Measurements from ENCODE around the gene TMEM229B. TPM values are rescaled to one million over a fixed set of nuclear protein-coding genes. Genes with fewer than 3 reads are reported as not detected.
"Not testable (repeated sequence)": the region's sequence is repeated elsewhere in the genome, so short reads cannot be mapped to it uniquely, and the experiment has no call there.

TMEM229B gene
- total and polyA plus RNA-seq, 2 experiments from 2014 or later, result 0.09 TPM

- H3K27me3 ChIP-seq, result no peaks in the 10 kb centered on the region
- H3K4me3 ChIP-seq, result no peak overlapping the region
- no peak for DNase-seq (ENCODE audit: low read depth in 1 of 2, low spot score in 1 of 2)
- H3K9me3 ChIP-seq (ENCODE audit: low read depth), result no peaks in the 10 kb centered on the region
- TF ChIP-seq CTCF (IDR thresholded peaks at IDR 0.05; ENCODE audit: low read depth, low read length), result no peak
- H3K4me1 ChIP-seq (ENCODE audit: low read depth), result no peaks in the 10 kb centered on the region
- no peak overlapping the region for H3K27ac ChIP-seq
- no peaks in the 10 kb centered on the region for H3K36me3 ChIP-seq
Measured at GRCh38 chr14:67453575-67454300, 34.8 kb downstream of the TMEM229B start.

GRCh38 chr14:67451667-67452066 is 36.9 kb downstream of the TMEM229B start:
- H3K4me1 ChIP-seq (ENCODE audit: low read depth); H3K36me3 ChIP-seq; H3K9me3 ChIP-seq (ENCODE audit: low read depth); H3K4me3 ChIP-seq; H3K27ac ChIP-seq; DNase-seq (ENCODE audit: low read depth in 1 of 2, low spot score in 1 of 2); H3K27me3 ChIP-seq: not testable (repeated sequence)

GRCh38 chr14:67449096-67449495 is 39.4 kb downstream of the TMEM229B start:
- H3K27ac ChIP-seq, result no peak overlapping the region
- H3K36me3 ChIP-seq, result no peaks in the 10 kb centered on the region

GRCh38 chr14:67447033-67447381 is 41.5 kb downstream of the TMEM229B start:
- Histone ChIP-seq H3K9me3 (ENCODE audit: low read depth) (no peaks in the 10 kb centered on the region), H3K36me3 (no peaks in the 10 kb centered on the region), H3K27me3 (no peaks in the 10 kb centered on the region), H3K4me3 (no peak overlapping the region), H3K4me1 (ENCODE audit: low read depth) (peaks cover 14% of the 10 kb centered on the region), H3K27ac (no peak overlapping the region)
- DNase-seq (ENCODE audit: low read depth in 1 of 2, low spot score in 1 of 2), result no peak
- no peak for TF ChIP-seq CTCF (IDR thresholded peaks at IDR 0.05; ENCODE audit: low read depth, low read length)

More at GRCh38 chr14:67449096-67449495, 39.4 kb downstream of the TMEM229B start:
- no peak for DNase-seq (ENCODE audit: low read depth in 1 of 2, low spot score in 1 of 2)
- no peaks in the 10 kb centered on the region for H3K9me3 ChIP-seq (ENCODE audit: low read depth)
- no peak overlapping the region for H3K4me3 ChIP-seq
- TF ChIP-seq CTCF (IDR thresholded peaks at IDR 0.05; ENCODE audit: low read depth, low read length), result no peak
- peaks cover 6% of the 10 kb centered on the region for H3K4me1 ChIP-seq (ENCODE audit: low read depth)
- no peaks in the 10 kb centered on the region for H3K27me3 ChIP-seq

GRCh38 chr14:67446371-67447032 is 42.0 kb downstream of the TMEM229B start:
- TF ChIP-seq CTCF (IDR thresholded peaks at IDR 0.05; ENCODE audit: low read depth, low read length), result no peak
- H3K4me3 ChIP-seq, result no peak overlapping the region
- no peaks in the 10 kb centered on the region for H3K9me3 ChIP-seq (ENCODE audit: low read depth)
- H3K4me1 ChIP-seq (ENCODE audit: low read depth), result peaks cover 15% of the 10 kb centered on the region
- H3K27me3 ChIP-seq, result no peaks in the 10 kb centered on the region
- H3K27ac ChIP-seq, result no peak overlapping the region
- H3K36me3 ChIP-seq, result no peaks in the 10 kb centered on the region
- DNase-seq (ENCODE audit: low read depth in 1 of 2, low spot score in 1 of 2), result peak in 1 of 2 donors; percentile 12

GRCh38 chr14:67444395-67444794 is 44.1 kb downstream of the TMEM229B start:
- H3K27ac ChIP-seq, result no peak overlapping the region
- TF ChIP-seq CTCF (IDR thresholded peaks at IDR 0.05; ENCODE audit: low read depth, low read length), result no peak

More at GRCh38 chr14:67444395-67444794, 44.1 kb downstream of the TMEM229B start:
- no peak for DNase-seq (ENCODE audit: low read depth in 1 of 2, low spot score in 1 of 2)
- Histone ChIP-seq H3K36me3 (no peaks in the 10 kb centered on the region), H3K27me3 (no peaks in the 10 kb centered on the region), H3K9me3 (ENCODE audit: low read depth) (no peaks in the 10 kb centered on the region), H3K4me1 (ENCODE audit: low read depth) (peaks cover 15% of the 10 kb centered on the region), H3K4me3 (no peak overlapping the region)
